Endodermal cell (in vitro differentiated cells): Measurements from ENCODE around the gene NEB. TPM values are rescaled to one million over a fixed set of nuclear protein-coding genes. Genes with fewer than 3 reads are reported as not detected.
"Not testable (repeated sequence)": the region's sequence is repeated elsewhere in the genome, so short reads cannot be mapped to it uniquely, and the experiment has no call there.

Source experiments
- DNase-seq: peaks from one replicate; pipeline ENCODE4 v3.0.0-alpha.2; 2017
- H3K27ac ChIP-seq: 2 replicates; pipeline ENCODE4 v1.5.1; 2013; ENCODE audit warnings: mild to moderate bottlenecking, low read depth, low read length, moderate library complexity
- H3K27me3 ChIP-seq: 2 replicates; pipeline ENCODE4 v1.6.1; 2013; ENCODE audit warnings: mild to moderate bottlenecking, low read length, moderate library complexity; ENCODE audit not compliant: insufficient read depth, control insufficient read depth, poor library complexity, severe bottlenecking
- H3K36me3 ChIP-seq: 2 replicates; pipeline ENCODE4 v1.7.0; 2013; ENCODE audit warnings: mild to moderate bottlenecking, low read length, moderate library complexity; ENCODE audit not compliant: control insufficient read depth, insufficient read depth
- H3K4me1 ChIP-seq: one replicate; pipeline ENCODE4 v1.7.0; 2013; ENCODE audit warnings: low read length; ENCODE audit not compliant: control insufficient read depth, insufficient read depth
- H3K4me3 ChIP-seq: 2 replicates; pipeline ENCODE4 v1.5.1; 2013; ENCODE audit warnings: mild to moderate bottlenecking, low read length, moderate library complexity
- H3K9ac ChIP-seq: 2 replicates; pipeline ENCODE4 v1.6.1; 2013; ENCODE audit warnings: mild to moderate bottlenecking, low read length, moderate library complexity; ENCODE audit not compliant: poor library complexity, severe bottlenecking; ENCODE audit errors: extremely low read depth
- H3K9me3 ChIP-seq: 2 replicates; pipeline ENCODE4 v1.6.1; 2013; ENCODE audit warnings: mild to moderate bottlenecking, low read length, moderate library complexity; ENCODE audit not compliant: control insufficient read depth
- H3K27ac Mint-ChIP-seq: 2 replicates; pipeline ENCODE4 v1.8.0; 2020; ENCODE audit warnings: mixed read lengths
- H3K27me3 Mint-ChIP-seq: 2 replicates; pipeline ENCODE4 v1.8.0; 2021; ENCODE audit warnings: mild to moderate bottlenecking, mixed read lengths; ENCODE audit not compliant: insufficient read depth
- H3K36me3 Mint-ChIP-seq: 2 replicates; pipeline ENCODE4 v1.8.0; 2020; ENCODE audit warnings: low read depth, mixed read lengths
- H3K4me1 Mint-ChIP-seq: 2 replicates; pipeline ENCODE4 v1.8.0; 2020; ENCODE audit warnings: mixed read lengths
- H3K4me3 Mint-ChIP-seq: 2 replicates; pipeline ENCODE4 v1.8.0; 2020; ENCODE audit warnings: mild to moderate bottlenecking, moderate library complexity, mixed read lengths
- H3K9me3 Mint-ChIP-seq: 2 replicates; pipeline ENCODE4 v1.8.0; 2020; ENCODE audit warnings: mild to moderate bottlenecking, mixed read lengths
- WGBS, 2 experiments: methylation state at CpG; one replicate each; pipeline versions ENCODE4 v1.1.5 to v1.1.7; 2013; ENCODE audit warnings: missing lambda C conversion rate in 2 of 2, mixed read lengths in 1 of 2; ENCODE audit not compliant: insufficient coverage in 1 of 2, insufficient read length in 1 of 2; 5-methylcytosine and 5-hydroxymethylcytosine counted together
- total RNA-seq, 2 donors: library from RNA; stranded (reverse); fragmentation: NEBNext Ultra II Directional in 1 of 2; extraction: Animal tissue kit (Norgen Biotek cat#: 25700) in 1 of 2; gene quantifications; 2 replicates in 1 of 2; 3 replicates in 1 of 2; pipeline ENCODE4 v1.2.1, GENCODE V29; 2021
- TF ChIP-seq, protein P1 (sequence below): fragments of 200-600 bp; sonication (generic); conservative IDR thresholded peaks from 2 replicates; pipeline ENCODE4 v1.5.0; 2021; ENCODE audit warnings: antibody characterized with exemption, mild to moderate bottlenecking

Gene NEB
- total RNA-seq, 2 donors from 2014 or later = 4.4 to 5.4 TPM

DNA sequence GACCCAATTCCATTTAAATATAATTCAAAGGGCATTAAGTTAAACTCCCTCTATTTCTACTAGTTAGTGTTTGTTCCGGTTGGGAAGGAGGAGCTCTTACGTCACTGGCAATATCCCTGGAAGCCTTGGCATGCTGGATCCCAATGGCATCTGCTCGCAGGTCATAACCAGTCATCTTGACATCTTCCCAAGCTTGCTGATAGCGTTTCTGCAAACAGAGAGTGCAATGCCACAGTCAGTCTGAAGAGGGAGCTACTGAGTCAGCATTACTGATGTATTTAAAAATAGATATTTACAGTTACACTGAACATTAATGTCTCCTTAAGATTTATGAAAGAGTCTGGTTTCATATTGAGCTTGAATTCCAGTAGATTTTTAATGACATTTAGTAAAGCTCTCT lies 153.6 kb downstream of the NEB start:
- H3K9ac ChIP-seq, H3K36me3 Mint-ChIP-seq, H3K27ac Mint-ChIP-seq, H3K4me3 Mint-ChIP-seq, H3K4me1 ChIP-seq, H3K9me3 ChIP-seq, H3K27me3 ChIP-seq, H3K27ac ChIP-seq, H3K27me3 Mint-ChIP-seq, H3K4me3 ChIP-seq, H3K4me1 Mint-ChIP-seq, DNase-seq, H3K36me3 ChIP-seq, H3K9me3 Mint-ChIP-seq: not testable (repeated sequence)
- WGBS, 2 experiments = no CpG with 5 or more reads among the region's 4 CpGs

DNA sequence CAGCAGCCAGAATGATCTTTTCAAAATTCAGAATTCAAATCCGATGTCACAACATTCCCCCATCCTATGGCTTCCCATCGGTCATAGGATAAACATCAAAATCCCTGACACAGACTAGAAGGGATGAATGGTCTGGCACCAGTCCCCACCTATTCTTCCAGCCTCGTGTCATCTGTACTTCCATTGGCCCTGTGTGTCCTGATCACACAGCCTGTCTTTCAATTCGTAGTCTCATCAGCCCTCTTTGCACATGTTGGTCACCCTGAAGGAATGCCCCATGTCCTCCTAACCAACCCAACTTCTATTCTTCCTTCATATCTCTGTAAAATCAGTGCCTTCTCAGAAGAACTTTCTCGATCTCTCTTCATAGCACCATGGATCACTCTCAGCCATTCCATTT lies 157.2 kb downstream of the NEB start:
- no peaks in the 10 kb centered on the region for H3K27me3 ChIP-seq
- Mint-ChIP-seq H3K27ac (no peak overlapping the region), H3K4me3 (no peak overlapping the region)

DNA sequence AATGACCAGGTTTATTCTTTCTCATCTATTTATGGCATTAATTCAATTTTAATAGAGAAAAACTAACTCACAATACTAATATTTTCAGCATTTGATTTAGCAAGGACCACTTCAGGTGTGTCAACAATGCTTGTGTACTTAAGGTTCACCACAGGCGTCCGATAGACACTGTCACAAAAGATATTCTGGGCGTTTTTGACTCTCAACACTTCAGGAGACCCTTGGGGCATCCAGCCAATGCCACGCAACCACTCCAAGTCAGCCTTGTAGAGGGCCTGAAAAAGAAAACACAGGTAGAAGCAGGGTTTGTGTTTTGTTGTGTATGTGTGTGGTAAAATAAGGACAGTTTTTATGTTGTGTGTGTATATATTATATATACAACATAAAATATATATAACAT lies 158.2 kb downstream of the NEB start:
- TF ChIP-seq, protein P1, sequence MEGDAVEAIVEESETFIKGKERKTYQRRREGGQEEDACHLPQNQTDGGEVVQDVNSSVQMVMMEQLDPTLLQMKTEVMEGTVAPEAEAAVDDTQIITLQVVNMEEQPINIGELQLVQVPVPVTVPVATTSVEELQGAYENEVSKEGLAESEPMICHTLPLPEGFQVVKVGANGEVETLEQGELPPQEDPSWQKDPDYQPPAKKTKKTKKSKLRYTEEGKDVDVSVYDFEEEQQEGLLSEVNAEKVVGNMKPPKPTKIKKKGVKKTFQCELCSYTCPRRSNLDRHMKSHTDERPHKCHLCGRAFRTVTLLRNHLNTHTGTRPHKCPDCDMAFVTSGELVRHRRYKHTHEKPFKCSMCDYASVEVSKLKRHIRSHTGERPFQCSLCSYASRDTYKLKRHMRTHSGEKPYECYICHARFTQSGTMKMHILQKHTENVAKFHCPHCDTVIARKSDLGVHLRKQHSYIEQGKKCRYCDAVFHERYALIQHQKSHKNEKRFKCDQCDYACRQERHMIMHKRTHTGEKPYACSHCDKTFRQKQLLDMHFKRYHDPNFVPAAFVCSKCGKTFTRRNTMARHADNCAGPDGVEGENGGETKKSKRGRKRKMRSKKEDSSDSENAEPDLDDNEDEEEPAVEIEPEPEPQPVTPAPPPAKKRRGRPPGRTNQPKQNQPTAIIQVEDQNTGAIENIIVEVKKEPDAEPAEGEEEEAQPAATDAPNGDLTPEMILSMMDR = no peak
- Histone ChIP-seq H3K4me1 (no peaks in the 10 kb centered on the region), H3K27ac (no peak overlapping the region), H3K36me3 (no peaks in the 10 kb centered on the region), H3K9ac (no peak overlapping the region), H3K4me3 (no peak overlapping the region), H3K27me3 (no peaks in the 10 kb centered on the region), H3K9me3 (no peaks in the 10 kb centered on the region)
- Mint-ChIP-seq H3K36me3 (no peaks in the 10 kb centered on the region), H3K27me3 (no peaks in the 10 kb centered on the region), H3K9me3 (no peaks in the 10 kb centered on the region), H3K4me3 (no peak overlapping the region), H3K4me1 (no peaks in the 10 kb centered on the region), H3K27ac (no peak overlapping the region)
- DNase-seq = no peak
- 89 to 94% methylated on average over 4 of the region's 4 CpGs for WGBS, 2 experiments

More for the DNA sequence above, 157.2 kb downstream of the NEB start:
- TF ChIP-seq, protein P1 = no peak
- Histone ChIP-seq H3K27ac (no peak overlapping the region), H3K36me3 (no peaks in the 10 kb centered on the region), H3K9ac (no peak overlapping the region), H3K4me3 (no peak overlapping the region), H3K9me3 (no peaks in the 10 kb centered on the region), H3K4me1 (no peaks in the 10 kb centered on the region)
- 91 to 93% methylated on average over 5 of the region's 5 CpGs for WGBS, 2 experiments
- DNase-seq = no peak
- Mint-ChIP-seq H3K27me3 (no peaks in the 10 kb centered on the region), H3K4me1 (no peaks in the 10 kb centered on the region), H3K36me3 (no peaks in the 10 kb centered on the region), H3K9me3 (no peaks in the 10 kb centered on the region)

DNA sequence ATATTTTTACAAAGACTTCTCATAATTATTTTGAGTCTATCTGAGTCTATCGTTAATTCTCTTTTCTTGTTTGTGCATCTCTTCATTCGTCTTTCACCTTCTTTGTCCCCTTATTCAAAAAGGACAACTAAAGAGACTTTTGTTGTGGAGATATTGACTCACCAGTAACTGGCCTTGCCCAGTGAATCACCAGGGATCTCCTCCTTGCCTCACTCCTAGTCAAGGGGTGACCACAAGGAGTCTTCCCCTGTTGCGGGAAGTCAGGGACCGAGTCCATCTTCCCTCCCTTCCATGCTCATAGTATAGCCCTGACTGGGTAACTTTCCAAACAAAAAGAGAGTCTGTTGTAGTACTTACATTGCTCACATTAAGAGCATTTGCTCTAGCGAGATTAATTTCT lies 158.9 kb downstream of the NEB start:
- no peaks in the 10 kb centered on the region for H3K27me3 ChIP-seq
- TF ChIP-seq, protein P1 = no peak
- Mint-ChIP-seq H3K4me1 (no peaks in the 10 kb centered on the region), H3K27ac (no peak overlapping the region), H3K27me3 (no peaks in the 10 kb centered on the region), H3K36me3 (no peaks in the 10 kb centered on the region), H3K4me3 (no peak overlapping the region), H3K9me3 (no peaks in the 10 kb centered on the region)
- no peaks in the 10 kb centered on the region for H3K9me3 ChIP-seq
- no peak overlapping the region for H3K9ac ChIP-seq
- H3K36me3 ChIP-seq = no peaks in the 10 kb centered on the region
- H3K4me1 ChIP-seq = no peaks in the 10 kb centered on the region
- no peak overlapping the region for H3K27ac ChIP-seq
- H3K4me3 ChIP-seq = no peak overlapping the region
- WGBS, 2 experiments = 92% methylated on average over 5 of the region's 5 CpGs; no CpG with 5 or more reads in 1 of the 2 experiments
- no peak for DNase-seq
